BE2C (cell line): ENCODE measurements around the gene SYNPO2.

Experiments
- DNase-seq: peaks from one replicate; pipeline ENCODE4 v3.0.0-alpha.2; 2020
- H3K27me3 ChIP-seq: fragments of 250-450 bp; sonication (Bioruptor Pico); 2 replicates; pipeline ENCODE4 v1.5.1; 2020; ENCODE audit warnings: mild to moderate bottlenecking
- H3K36me3 ChIP-seq: fragments of 250-450 bp; sonication (Bioruptor Pico); 2 replicates; pipeline ENCODE4 v1.5.1; 2020; ENCODE audit warnings: mild to moderate bottlenecking
- H3K4me1 ChIP-seq: fragments of 250-450 bp; sonication (Bioruptor Pico); 2 replicates; pipeline ENCODE4 v1.5.1; 2020
- H3K4me3 ChIP-seq: 2 replicates; pipeline ENCODE4 v1.5.1; 2011; ENCODE audit warnings: low read depth, low read length
- H3K9me3 ChIP-seq: fragments of 250-450 bp; sonication (Bioruptor Pico); 2 replicates; pipeline ENCODE4 v1.5.1; 2020
- TF ChIP-seq, protein P1 (sequence below): IDR thresholded peaks from 2 replicates; pipeline ENCODE4 v1.5.1; 2012; ENCODE audit warnings: mild to moderate bottlenecking, low read depth, low read length

The SYNPO2 gene

DNA sequence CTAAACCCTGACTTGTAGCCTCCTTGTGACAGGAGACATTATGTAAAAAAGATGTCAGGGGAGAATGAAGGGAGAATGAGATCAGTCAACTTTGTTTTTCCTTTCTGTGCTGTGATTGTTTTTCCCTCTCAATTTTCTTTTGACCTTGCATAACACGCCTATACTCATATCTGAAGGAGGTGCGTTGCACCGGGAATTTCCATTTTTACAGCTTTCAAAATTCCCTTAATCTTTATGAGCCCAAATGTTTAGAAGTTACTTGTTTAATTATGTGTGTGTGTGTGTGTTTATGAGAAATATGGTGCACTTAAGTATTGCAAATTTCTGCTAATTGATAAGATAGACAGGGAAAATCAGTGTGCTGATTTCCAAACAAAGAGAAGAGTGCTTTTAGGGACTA is 21.6 kb downstream of the SYNPO2 start:
- H3K4me3 ChIP-seq: peak overlapping the region; percentile 33
- H3K4me1 ChIP-seq: peaks cover 48% of the 10 kb centered on the region
- DNase-seq: no peak
- TF ChIP-seq, protein P1, sequence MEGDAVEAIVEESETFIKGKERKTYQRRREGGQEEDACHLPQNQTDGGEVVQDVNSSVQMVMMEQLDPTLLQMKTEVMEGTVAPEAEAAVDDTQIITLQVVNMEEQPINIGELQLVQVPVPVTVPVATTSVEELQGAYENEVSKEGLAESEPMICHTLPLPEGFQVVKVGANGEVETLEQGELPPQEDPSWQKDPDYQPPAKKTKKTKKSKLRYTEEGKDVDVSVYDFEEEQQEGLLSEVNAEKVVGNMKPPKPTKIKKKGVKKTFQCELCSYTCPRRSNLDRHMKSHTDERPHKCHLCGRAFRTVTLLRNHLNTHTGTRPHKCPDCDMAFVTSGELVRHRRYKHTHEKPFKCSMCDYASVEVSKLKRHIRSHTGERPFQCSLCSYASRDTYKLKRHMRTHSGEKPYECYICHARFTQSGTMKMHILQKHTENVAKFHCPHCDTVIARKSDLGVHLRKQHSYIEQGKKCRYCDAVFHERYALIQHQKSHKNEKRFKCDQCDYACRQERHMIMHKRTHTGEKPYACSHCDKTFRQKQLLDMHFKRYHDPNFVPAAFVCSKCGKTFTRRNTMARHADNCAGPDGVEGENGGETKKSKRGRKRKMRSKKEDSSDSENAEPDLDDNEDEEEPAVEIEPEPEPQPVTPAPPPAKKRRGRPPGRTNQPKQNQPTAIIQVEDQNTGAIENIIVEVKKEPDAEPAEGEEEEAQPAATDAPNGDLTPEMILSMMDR: no peak
- no peaks in the 10 kb centered on the region for H3K27me3 ChIP-seq
- H3K36me3 ChIP-seq: peaks cover 6% of the 10 kb centered on the region
- no peaks in the 10 kb centered on the region for H3K9me3 ChIP-seq

DNA sequence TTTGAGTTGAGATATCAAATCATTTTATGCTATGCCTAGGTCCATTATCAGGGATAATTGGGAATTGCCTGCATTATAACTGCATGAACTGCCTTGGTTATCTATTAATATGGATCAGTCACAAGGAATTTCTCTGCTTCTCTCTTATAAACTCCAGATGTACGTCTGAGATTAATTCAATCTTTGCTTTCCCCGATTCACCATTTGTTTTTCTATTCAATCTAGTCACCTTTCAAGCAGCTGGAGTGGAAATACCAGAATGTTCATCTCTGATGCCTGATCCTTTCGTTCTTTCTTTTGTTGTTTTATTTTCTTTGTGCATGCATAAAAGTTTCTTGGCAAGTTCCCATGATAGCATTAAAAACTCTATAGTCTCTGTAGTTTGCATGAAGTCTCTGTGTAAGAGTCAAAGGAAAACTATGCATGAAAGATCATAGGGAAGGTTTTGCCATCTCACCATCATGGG is 22.6 kb downstream of the SYNPO2 start:
- TF ChIP-seq, protein P1: no peak
- H3K4me1 ChIP-seq: peaks cover 54% of the 10 kb centered on the region
- no peaks in the 10 kb centered on the region for H3K27me3 ChIP-seq
- peak overlapping the region; percentile 33 for H3K4me3 ChIP-seq
- no peak for DNase-seq
- H3K36me3 ChIP-seq: peaks cover 6% of the 10 kb centered on the region
- H3K9me3 ChIP-seq: no peaks in the 10 kb centered on the region

DNA sequence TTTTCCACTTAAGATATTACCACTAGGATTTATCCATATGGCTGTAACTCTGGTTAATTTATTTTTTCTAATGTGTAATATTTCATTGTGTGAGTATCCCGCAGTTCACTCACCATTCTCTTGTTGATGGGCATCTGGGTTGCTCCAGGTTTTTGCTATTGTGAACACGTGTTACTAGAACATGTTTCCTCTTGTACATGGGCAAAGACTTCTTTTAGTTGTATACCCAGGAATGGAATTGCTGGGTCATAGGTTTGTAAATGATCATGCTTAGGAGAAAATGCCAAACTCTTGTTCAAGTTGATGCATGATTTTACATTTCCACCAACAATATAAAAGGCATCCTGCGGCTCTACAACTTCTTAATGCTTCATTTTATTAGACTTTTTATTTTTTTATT is 26.8 kb downstream of the SYNPO2 start:
- no peak overlapping the region for H3K4me3 ChIP-seq
- no peaks in the 10 kb centered on the region for H3K27me3 ChIP-seq
- TF ChIP-seq, protein P1: no peak
- no peaks in the 10 kb centered on the region for H3K9me3 ChIP-seq
- DNase-seq: no peak
- peaks cover 65% of the 10 kb centered on the region for H3K4me1 ChIP-seq
- H3K36me3 ChIP-seq: peaks cover 4% of the 10 kb centered on the region; the same call in 1 of the 2 replicates

DNA sequence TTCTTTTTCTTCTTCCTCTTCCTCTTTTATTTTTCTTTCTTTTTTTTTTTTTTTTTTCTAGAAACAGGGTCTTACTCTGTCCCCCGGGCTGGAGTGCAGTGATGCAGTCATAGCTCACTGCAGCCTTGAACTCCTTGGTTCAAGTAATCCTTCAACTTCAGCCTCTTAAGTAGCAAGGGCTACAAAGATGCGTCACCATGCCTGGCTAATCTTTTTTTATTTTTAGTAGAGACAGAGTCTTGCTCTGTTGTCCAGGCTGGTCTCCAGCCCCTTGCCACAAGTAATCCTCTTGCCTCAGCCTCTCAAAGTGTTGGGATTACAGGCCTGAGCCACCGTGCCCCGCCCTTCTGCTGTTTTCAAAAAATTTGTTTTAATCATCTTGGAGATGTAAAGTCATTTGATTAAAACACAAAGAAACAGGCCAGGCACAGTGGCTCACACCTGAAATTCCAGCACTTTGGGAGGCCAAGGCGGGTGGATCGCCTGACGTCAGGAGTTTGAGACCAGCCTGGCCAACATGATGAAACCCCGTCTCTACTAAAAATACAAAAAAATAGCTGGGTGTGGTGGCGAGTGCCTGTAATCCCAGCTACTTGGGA is 28.1 kb downstream of the SYNPO2 start:
- TF ChIP-seq, protein P1: no peak
- peaks cover 7% of the 10 kb centered on the region; the same call in 1 of the 2 replicates for H3K36me3 ChIP-seq
- no peaks in the 10 kb centered on the region for H3K9me3 ChIP-seq
- no peaks in the 10 kb centered on the region for H3K27me3 ChIP-seq
- H3K4me1 ChIP-seq: peaks cover 67% of the 10 kb centered on the region
- H3K4me3 ChIP-seq: no peak overlapping the region
- no peak for DNase-seq

DNA sequence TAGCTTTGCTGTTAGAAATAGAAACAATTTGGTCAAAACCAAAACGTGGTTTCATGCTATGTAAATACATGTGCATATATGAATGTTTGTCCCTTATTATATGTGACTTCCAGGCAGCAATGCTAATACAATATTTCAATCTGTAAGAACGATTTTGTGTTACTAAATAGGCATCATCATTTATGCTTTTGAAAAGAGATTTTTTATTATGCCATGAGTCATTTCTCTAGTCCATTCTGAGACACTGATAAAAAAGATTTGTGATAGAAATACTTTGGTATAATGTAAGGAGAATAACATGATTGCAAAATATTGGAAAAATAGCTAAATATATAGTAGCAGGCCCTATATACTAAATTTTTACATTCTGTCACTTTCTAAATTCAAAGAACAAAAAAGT is 28.9 kb downstream of the SYNPO2 start:
- H3K36me3 ChIP-seq: peaks cover 7% of the 10 kb centered on the region; the same call in 1 of the 2 replicates
- H3K27me3 ChIP-seq: no peaks in the 10 kb centered on the region
- no peak overlapping the region for H3K4me3 ChIP-seq
- H3K9me3 ChIP-seq: no peaks in the 10 kb centered on the region
- H3K4me1 ChIP-seq: peaks cover 61% of the 10 kb centered on the region
- no peak for DNase-seq
- TF ChIP-seq, protein P1: no peak

DNA sequence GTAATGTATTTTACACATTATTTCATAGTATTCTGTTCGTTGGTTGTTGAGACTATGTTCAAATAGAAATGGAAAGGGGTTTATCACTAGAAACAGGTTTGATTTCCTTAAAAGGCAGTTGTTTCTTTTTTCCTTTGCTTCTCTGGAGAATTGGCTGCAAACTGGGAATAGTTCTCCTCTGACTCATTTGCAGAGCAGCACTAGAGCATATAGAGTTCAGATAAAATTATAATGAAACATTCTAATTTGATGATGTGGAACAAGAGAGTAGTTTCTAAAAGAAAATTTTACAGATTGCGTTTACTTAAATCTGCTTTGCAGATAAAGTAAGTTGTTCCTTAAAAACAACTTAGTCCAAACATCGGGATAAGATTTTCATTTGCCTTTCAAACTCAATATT is 29.7 kb downstream of the SYNPO2 start:
- Histone ChIP-seq H3K9me3 (no peaks in the 10 kb centered on the region), H3K4me3 (peak overlapping the region; percentile 2; the same call in 1 of the 2 replicates), H3K27me3 (no peaks in the 10 kb centered on the region), H3K4me1 (peaks cover 58% of the 10 kb centered on the region), H3K36me3 (peaks cover 14% of the 10 kb centered on the region)
- DNase-seq: no peak
- TF ChIP-seq, protein P1: no peak
